Activated naive CD8-positive, alpha-beta T cell treated with anti-CD3 and anti-CD28 coated beads, Interleukin-2, amount 50 U/mL, for 16 hours (primary cell): Measurements from ENCODE around the gene COA6.
A peak's percentile ranks its signal among the peaks of the same experiment; 100 is the strongest.
"Not testable (repeated sequence)": the region's sequence is repeated elsewhere in the genome, so short reads cannot be mapped to it uniquely, and the experiment has no call there.

Experiments used
- DNase-seq: peaks from one replicate; pipeline ENCODE4 v3.0.0-alpha.2; 2020; ENCODE audit warnings: low read depth, low spot score

COA6 gene

DNA sequence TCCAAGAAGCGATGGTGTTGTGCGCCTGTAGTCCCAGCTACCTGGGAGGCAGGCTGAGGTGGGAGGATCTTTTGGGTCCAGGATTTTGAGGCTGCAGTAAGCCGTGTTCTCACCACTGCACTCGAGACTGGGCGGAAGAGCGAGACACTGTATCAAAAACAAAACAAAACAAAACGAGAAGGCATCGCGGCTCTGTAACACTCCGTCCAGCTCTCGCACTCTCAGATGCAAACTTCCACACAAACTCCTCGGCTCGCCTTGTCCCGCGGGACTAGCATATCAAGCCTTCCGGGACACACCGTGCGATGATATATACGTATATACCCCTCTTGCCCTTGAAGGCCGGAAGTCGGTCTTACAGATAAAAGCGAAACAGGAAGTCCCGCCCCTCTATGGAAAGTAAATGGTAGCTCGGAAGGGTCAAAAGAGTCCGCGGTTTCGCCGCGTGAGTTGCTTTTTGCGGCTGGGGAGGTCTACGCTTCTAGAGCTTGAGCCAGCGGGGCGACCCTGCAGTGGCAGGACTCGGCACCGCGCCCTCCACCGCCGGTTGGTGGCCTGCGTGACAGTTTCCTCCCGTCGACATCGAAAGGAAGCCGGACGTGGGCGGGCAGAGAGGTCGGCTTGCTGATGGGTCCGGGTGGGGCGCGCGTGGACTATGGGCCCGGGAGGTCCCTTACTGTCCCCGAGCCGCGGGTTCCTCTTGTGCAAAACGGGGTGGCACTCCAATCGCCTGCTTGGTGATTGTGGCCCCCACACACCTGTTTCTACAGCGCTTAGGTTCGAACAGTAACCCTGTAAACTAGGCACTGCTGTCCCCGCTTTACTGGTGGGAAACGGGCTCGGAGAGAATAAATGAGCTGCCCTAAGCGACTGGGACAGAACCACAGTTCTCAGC, at the start of gene COA6:
Gene COA6, plus strand, starts transcription at position 393 of the 895 bp plus-strand sequence. Its CDS starts 11 bp downstream, at position 404.
- peak; percentile 79 for DNase-seq

- DNase-seq = no peak
Measured at GRCh38 chr1:234324821-234325220, 48.4 kb upstream of the COA6 start.

- no peak for DNase-seq
Measured at GRCh38 chr1:234325878-234326496, 47.3 kb upstream of the COA6 start.

DNA sequence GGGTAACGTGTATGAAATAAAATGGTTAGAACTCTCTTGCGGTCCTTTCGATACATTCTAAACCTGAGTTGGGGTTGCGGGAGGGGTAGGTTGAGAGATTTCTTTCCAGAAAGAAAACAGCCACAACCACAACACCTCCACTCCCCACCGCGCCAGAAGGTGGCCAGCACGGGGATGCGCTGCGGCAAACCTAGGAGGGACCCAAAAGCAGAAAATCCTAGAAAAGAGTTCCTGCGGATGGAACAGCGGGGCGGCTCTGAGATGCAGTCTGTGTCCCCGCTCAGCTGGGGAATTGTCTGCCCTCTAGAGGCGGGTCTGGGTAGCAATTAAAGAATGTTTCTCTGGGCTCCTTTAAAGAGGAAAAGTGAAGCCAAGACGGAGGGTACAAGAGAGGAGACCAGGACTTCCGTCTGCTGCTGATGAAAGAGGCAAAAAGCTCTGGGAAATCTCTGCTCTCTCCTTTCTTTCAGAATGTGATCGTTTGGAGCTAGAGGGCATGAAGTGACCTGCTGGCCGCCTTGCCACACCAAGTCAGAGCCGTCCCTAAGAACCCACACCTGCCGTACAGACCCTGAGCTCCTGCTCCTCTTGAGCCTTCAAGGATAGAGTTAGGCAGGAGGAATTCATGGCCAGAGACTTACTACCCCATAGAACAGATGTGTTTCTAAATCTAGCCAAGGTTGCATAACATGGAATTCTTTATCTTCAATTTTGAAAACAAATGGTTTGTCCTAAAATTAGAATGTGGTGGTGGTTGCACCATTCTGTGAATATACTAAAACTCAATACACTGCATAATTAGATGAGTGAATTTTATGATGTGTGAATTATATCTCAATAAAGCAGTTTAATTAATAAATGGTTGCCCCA, 46.5 kb upstream of the COA6 start:
- DNase-seq = peak; percentile 48

DNA sequence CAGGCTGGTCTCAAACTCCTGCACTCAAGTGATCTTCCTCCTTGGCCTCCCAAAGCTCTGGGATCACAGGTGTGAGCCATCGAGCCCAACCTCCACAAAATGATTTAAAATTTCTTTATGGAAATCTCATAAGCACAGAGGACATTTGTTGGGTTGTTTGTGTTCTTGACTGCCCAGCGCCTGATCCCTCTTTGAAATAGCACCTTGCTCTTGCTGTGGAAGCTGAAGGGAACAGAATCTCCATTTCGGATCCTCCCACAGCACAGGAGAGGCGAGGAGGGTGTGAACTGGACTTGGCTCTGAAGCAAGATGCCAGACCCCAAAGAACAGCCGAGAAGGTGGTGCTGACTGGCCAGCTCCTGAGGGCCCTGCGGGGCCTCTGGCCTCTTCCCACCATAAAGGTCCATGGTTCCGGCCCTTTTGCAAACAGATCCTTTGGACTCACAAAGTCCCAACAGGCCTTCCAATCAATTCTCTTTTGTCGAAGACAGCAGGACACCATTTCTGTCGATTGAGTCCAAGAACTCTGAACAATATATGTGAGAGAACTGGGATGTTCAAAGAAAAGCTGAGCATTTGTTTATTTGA, 45.6 kb upstream of the COA6 start:
- no peak for DNase-seq

DNA sequence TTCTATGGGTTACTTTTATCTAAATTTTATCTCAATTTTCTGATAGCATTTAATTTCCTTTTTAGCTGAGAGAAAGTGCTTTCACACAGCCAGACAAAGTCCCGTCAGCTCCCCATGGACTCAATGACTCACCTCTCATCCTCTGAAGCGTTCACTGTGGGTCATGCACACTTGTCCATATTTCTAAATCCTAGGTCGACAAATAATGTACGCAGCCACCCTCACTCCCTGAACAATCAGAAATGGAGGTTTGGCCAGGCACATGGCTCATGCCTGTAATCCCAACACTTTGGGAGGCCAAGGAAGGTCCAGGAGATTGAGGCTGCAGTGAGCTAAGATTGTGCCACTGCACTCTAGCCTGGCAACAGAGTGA, 42.4 kb upstream of the COA6 start:
- DNase-seq = no peak

DNA sequence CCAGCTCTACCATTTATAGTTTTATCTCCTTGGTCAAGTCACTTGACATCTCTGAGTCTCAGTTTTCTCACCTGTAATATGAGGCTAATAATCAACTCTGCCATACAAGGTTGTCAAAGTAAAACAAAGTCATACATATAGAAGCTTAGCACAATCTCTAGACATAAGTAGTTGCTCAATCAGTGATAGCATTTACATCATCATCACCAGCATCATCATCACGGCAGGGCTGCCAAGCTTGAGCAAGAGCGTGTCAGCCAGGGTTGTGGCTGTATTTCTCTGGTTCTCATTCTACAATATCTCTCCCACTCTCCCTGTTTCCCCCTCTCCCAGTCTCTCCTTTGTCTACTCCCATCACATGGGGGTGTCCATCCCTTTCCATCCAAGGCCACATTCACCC, 41.7 kb upstream of the COA6 start:
- DNase-seq = no peak

DNA sequence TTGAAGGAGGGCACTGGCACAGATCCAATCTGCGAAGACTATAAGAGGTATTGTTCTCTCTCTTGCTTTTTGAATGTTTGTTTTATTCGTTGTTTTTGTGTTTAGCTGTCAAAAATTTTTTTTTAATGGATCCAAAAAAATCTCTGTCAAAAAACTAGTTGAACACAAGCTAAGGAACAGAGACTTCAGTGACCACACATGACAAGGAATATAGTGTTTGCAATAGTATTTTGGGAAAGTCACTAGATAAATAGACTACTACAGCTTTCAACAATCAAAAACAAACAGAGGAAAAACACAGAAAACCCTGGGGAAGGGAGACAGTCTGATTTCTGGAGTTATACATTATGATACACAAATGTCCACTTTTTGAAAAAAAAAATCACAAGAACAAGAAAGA, 36.9 kb upstream of the COA6 start:
- DNase-seq = no peak

GRCh38 chr1:234337233-234337632, 36.0 kb upstream of the COA6 start:
- no peak for DNase-seq

DNA sequence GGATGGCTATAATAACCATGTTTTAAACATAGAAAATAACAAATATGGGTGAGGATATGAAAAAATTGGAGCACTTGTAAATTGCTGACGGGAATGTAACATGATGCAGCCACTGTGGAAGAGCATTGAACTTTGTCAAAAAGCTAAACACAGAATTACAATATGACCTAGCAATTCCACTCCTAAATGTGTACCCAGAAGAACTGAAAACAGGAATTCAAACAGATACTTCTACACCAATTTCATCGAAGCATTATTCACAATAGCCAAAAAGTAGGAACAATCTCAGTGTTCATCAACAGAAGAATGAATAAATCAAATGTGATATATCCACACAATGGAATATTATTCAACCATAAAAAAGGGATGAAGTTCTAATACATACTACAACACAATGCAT, 32.7 kb upstream of the COA6 start:
- no peak for DNase-seq

DNA sequence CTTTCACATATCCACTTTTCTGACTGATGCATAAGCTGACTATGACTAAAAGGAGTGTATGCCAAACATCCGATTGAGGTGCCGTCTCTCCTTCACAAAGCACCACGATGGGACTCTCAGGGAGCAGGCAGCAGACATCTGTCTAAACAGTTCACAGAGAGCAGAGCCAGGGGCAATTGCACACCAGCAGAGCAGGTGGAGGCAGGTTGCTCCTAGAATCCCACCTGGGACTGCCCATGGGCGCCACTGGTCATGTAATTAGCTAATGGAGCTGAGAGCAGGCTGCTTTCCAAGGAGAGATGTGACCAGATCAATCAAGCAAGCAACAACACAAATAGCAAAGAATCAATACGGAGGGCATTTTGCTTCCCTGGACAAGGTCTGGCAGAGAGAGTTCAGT, 30.5 kb upstream of the COA6 start:
- no peak for DNase-seq

- DNase-seq = no peak
Measured at GRCh38 chr1:234345237-234345636, 28.0 kb upstream of the COA6 start.

- DNase-seq = no peak
Measured at GRCh38 chr1:234348964-234349363, 24.3 kb upstream of the COA6 start.

DNA sequence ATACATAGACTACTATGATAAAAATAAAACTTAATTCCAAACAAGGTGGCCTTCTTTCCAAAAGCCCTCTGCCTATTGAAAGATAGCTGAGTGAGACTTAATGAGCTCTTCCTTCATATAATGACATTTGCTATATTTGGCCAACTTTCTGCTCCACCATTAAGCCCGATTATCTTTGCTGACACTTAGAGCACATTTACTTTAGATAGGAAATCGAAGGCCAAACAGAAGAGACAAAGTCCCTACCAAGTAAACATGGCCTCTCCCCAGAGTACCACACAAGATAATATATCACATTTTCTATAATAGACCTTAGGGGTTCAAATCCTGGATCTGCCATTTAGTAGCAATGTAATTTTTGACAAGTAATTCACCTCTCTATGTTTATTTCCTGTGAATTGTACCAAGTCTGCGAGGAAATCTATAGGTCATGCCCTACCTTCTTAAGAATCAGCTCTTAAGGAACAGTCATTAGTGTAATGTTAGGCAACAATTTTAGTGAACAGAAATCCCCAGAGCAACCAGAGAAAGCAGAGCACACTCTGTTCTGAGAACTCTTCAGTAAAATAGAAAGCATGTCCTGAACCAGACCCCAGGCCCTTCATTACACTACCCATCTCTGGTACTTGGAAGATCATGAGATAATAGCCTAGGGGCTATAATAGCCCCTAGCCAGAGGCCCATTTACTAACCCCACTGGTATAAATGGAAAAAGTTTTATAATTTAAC, 17.3 kb upstream of the COA6 start:
- no peak for DNase-seq

- not testable (repeated sequence) for DNase-seq
Measured at GRCh38 chr1:234356615-234357269, 16.5 kb upstream of the COA6 start.

GRCh38 chr1:234357831-234358230, 15.4 kb upstream of the COA6 start:
- DNase-seq = no peak

DNA sequence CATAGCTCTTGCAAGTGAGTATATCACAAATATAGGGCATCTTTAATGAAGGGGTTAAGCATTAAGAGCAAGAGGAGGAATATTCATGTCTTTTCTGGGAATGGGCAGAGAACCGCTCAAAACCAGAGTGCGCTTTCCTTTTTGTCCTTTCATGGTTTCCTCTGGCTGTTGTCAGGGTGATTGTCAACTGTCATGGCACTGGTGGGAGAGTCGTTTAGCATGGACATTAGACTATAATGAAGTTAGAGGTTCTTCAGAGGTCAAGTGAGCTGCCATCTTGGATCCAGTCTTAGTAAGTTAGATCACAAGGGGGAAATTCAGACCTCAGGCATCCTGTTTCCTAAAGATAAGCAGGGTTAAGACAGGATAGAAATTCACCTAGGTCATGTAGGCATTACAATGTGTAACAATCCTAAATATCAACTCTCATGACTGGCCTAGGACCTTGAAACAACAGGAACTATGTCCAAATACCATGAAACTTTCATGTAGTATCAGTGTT, 12.1 kb upstream of the COA6 start:
- DNase-seq = no peak

GRCh38 chr1:234362558-234362957, 10.7 kb upstream of the COA6 start:
- no peak for DNase-seq

GRCh38 chr1:234368320-234369032, 4.8 kb upstream of the COA6 start:
- DNase-seq = no peak

GRCh38 chr1:234369033-234369430, 4.2 kb upstream of the COA6 start:
- no peak for DNase-seq
